ENCODE results near the gene DEFB129.
"Not testable (repeated sequence)": the region's sequence is repeated elsewhere in the genome, so short reads cannot be mapped to it uniquely, and the experiment has no call there.

Gene DEFB129

GRCh38 chr20:226958-227357 lies at the start of gene DEFB129:
DEFB129 (plus strand) TSS chr20:227258; CDS start chr20:227289, 31 bp downstream.
- no peak for DNase-seq

DNA sequence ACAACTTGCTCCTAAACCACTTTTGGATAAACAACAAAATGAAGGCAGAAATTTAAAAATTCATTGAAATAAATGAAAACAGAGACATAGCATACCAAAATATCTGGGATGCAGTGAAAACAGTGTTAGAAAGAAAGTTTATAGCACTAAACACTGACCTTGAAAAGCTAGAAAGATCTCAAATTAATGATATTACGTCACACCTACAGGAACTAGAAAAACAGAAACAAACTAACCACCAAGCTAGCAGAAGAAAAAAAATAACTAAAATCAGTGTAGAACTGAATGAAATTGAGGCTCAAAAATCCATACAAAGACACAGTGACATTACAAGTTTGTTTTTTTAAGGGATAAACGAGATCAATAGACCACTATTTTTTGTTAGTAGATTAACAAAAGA lies 42.8 kb upstream of the DEFB129 start:
- no peak for DNase-seq

GRCh38 chr20:187733-188132 lies 39.3 kb upstream of the DEFB129 start:
- no peak for DNase-seq

DNA sequence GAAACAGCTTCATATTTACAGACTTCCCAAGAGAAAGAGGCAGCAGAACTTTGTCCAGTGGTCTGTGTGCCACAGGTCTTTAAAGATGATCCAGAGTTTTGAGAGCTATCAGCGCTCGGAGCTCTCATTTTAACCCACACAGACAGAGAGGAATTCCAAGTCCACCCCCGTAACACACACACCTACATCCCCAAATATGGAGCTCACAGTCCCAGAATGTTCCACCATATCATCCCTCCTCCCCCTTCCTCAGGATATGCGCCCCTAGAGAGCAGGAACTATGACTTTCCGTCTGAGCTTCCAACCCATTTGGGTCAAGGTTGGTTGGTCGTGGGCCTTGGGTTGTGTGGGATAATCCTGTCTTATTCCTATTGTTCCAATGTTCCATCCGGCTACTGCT lies 37.4 kb upstream of the DEFB129 start, which contains the start of gene DEFB128:
Gene DEFB128 (minus strand): TSS at position 101 of the 400 bp plus-strand sequence. CDS start 88 bp downstream, at position 13.
- DNase-seq = no peak

DNA sequence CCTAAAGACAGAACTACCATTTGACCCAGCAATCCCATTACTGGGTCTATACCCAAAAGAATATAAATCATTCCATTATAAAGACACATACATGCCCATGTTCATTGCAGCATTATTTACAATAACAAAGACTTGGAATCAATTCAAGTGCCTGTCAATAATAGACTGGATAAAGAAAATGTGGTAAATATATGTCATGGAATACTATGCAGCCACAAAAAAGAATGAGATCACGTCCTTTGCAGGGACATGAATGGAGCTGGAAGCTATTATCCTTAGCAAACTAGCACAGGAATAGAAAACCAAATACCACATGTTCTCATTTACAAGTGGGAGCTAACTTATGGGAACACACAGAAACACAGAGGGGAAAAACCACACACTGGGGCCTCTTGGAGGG lies 28.8 kb upstream of the DEFB129 start:
- no peak for DNase-seq

- DNase-seq = no peak
These were observed 27.1 kb upstream of the DEFB129 start for GRCh38 chr20:199996-200395.

DNA sequence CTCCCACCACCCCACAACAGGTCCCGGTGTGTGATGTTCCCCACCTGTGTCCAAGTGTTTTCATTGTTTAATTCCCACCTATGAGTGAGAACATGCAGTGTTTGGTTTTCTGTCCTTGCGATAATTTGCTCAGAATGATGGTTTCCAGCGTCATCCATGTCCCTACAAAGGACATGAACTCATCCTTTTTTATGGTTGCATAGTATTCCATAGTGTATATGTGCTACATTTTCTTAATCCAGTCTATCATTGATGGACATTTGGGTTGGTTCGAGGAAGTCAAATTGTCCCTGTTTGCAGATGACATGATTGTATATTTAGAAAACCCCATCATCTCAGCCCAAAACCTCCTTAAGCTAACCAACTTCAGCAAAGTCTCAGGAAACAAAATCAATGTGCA lies 23.4 kb upstream of the DEFB129 start:
- not testable (repeated sequence) for DNase-seq

DNA sequence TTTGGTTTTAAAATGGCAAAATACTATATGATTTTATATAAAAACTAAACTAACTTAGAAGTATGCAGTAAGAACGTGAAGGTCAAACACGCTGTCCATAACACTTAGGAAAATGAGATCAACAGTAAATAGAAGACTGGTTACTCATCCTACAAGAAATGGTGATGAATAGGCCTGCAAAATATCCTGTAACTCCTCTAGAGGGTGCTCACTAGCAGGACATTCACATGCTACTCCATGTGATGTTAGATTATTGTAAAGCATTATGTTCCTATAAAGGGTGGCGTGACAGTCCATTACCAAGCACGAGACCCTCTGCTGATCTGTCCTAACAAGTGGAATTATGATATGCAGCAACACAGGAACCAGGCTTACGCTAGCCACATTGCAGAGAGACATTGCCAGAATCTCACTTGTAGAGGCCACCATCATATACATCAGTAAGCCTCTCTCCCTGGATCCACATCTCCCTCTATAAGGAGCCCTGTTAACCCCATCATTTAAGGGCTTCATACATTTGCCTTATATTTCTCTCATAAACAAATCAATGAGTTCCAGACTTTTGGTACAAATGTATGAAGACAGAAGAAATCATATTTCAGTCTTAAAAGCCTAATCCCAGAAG lies 18.0 kb upstream of the DEFB129 start:
- no peak for DNase-seq

GRCh38 chr20:210809-211502 lies 16.1 kb upstream of the DEFB129 start:
- DNase-seq = no peak

GRCh38 chr20:214383-214782 lies 12.7 kb upstream of the DEFB129 start:
- no peak for DNase-seq

GRCh38 chr20:215796-216195 lies 11.3 kb upstream of the DEFB129 start:
- no peak for DNase-seq

- DNase-seq = no peak
These were observed 9.8 kb upstream of the DEFB129 start for GRCh38 chr20:217266-217665.

DNA sequence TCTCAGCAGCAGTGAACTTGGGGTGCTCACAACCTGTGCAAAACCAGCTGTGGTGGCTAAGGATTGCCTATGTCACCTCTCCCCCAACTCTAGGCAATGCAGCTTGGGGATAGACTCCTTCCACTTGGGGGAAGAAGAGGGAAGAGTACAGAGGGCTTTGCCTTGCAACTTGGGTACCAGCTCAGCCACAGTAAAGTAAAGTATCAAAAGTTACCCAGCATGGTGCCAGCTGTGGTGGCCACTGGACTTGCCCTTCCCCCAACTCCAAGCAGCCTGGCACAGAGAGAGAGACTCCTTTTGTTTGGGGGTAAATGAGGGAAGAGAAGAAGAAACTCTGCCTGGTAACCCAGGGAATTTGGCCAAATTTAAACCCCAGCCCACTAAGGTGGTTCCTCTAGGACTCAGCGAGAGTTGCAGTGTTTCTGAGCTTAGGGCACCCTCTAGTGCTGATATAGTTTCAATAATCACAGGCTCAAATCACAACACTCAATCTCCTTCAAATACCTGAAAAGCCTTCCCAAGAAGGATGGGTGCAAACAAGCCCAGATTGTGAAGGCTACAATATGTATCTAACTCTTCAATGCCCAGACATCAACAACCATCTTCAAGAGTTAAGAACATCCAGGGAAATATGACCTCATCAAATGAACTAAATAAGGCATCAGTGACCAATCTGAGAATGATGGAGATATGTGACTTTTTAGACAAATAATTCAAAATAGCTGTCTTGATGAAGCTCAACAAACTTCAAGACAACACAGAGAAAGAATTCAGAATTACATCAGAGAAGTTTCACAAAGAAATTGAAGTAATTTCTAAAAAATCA lies 7.6 kb upstream of the DEFB129 start:
- DNase-seq = no peak

DNA sequence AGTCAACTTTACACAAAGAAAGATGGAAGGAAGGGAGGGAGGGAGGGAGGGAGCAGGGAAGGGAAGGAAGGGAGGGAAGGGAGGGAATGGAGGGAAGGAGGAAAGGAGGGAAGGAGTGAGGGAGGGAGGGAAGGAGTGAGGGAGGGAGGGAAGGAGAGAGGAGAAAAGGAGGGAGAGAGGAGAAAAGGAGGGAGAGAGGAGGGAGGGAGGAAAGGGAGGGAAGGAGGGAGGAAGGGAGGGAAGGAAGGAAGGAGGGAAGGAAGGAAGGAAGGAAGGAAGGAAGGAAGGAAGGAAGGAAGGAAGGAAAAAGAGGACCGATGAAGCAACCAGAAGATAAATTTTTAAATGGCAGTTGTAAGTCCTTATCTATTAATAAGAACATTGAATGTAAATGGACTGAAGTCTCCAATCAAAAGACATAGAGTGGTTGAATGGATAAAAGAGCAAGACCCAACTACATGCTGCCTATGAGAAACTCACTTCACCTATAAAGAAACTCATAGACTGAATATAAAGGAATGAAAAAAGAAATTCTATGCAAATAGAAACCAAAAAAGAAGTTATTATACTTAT lies 5.7 kb upstream of the DEFB129 start:
- DNase-seq = no peak

- DNase-seq = not testable (repeated sequence)
These were observed 1.2 kb upstream of the DEFB129 start for GRCh38 chr20:225879-226278.

- no peak for DNase-seq
These were observed 514 bp downstream of the DEFB129 start for GRCh38 chr20:227439-228105.

GRCh38 chr20:235891-236290 lies 8.8 kb downstream of the DEFB129 start:
- no peak for DNase-seq

DNA sequence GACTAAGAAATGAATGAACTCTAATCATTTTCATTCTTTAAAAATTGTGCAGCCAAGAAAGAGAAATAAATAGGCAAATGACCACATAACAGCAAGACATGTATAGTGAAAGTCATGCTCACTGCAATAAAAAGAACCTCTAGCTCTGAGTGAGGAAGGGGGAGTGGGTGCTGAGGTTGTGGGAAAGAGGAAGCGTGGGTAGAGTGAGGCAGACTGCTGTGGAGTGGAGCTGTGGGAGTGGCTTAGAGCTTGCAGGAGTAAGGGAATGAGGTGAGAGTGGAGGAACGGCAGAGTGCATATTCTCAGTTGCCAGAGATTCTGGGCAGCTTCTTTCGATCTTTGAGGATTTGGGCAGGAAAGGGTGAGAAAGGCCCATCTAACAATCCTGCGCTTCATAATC lies 10.4 kb downstream of the DEFB129 start:
- DNase-seq = no peak

GRCh38 chr20:237929-238328 lies 10.9 kb downstream of the DEFB129 start:
- no peak for DNase-seq

- no peak for DNase-seq
These were observed 15.8 kb downstream of the DEFB129 start for GRCh38 chr20:242905-243304.

GRCh38 chr20:251354-251753 lies 24.3 kb downstream of the DEFB129 start:
- no peak for DNase-seq

GRCh38 chr20:252801-253200 lies 25.7 kb downstream of the DEFB129 start:
- no peak for DNase-seq

DNA sequence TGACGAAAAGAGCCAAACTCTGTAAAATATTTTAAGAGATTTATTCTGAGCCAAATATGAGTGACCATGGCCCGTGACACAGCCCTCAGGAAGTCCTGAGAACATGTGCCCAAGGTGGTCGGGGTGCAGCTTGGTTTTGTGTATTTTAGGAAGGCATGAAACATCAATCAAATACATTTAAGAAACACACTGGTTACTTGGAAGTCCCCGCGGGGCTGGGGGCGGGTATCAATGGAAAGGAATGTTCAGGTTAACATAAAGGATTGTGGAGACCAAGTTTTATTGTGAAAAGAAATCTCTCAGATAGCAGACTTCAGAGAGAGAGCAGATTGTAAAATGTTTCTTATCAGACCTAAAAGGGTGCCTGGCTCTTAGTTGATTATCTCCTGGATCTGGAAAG lies 26.4 kb downstream of the DEFB129 start:
- DNase-seq = not testable (repeated sequence)

Data from stimulated activated naive CD4-positive, alpha-beta T cell treated with Interleukin-2 at 50 U/mL for 16 hours (primary cell).